ENCODE results near the gene METTL2B. TPM values are rescaled to one million over a fixed set of nuclear protein-coding genes. Genes with fewer than 3 reads are reported as not detected.
"Not testable (repeated sequence)": the region's sequence is repeated elsewhere in the genome, so short reads cannot be mapped to it uniquely, and the experiment has no call there.

METTL2B gene
- total RNA-seq, 1 donor from 2014 or later: 34.2 TPM

GRCh38 chr7:128497405-128497804 lies 20.9 kb downstream of the METTL2B start:
- peaks cover 8% of the 10 kb centered on the region for H3K36me3 ChIP-seq (ENCODE audit: control insufficient read depth, insufficient read depth, low read length)

GRCh38 chr7:128505416-128505815 lies 28.9 kb downstream of the METTL2B start:
- H3K27me3 ChIP-seq (ENCODE audit: control insufficient read depth, insufficient read depth, low read length); H3K36me3 ChIP-seq (ENCODE audit: control insufficient read depth, insufficient read depth, low read length); DNase-seq (ENCODE audit: low read depth); H3K4me3 ChIP-seq (ENCODE audit: low read depth, low read length): not testable (repeated sequence)
- peak; percentile 28 for FAIRE-seq

More at GRCh38 chr7:128497405-128497804, 20.9 kb downstream of the METTL2B start:
- peak; percentile 23 for FAIRE-seq
- DNase-seq (ENCODE audit: low read depth): no peak
- TF ChIP-seq CTCF (IDR thresholded peaks at IDR 0.05; ENCODE audit: insufficient read depth, low read length, severe bottlenecking): no peak
- Histone ChIP-seq H3K27me3 (ENCODE audit: control insufficient read depth, insufficient read depth, low read length) (no peaks in the 10 kb centered on the region), H3K4me3 (ENCODE audit: low read depth, low read length) (no peak overlapping the region)

GRCh38 chr7:128506819-128507218 lies 30.3 kb downstream of the METTL2B start:
- not testable (repeated sequence) for H3K36me3 ChIP-seq (ENCODE audit: control insufficient read depth, insufficient read depth, low read length); DNase-seq (ENCODE audit: low read depth); H3K27me3 ChIP-seq (ENCODE audit: control insufficient read depth, insufficient read depth, low read length); FAIRE-seq; H3K4me3 ChIP-seq (ENCODE audit: low read depth, low read length)

GRCh38 chr7:128507321-128507993 lies 30.9 kb downstream of the METTL2B start:
- not testable (repeated sequence) for FAIRE-seq; H3K27me3 ChIP-seq (ENCODE audit: control insufficient read depth, insufficient read depth, low read length); H3K4me3 ChIP-seq (ENCODE audit: low read depth, low read length); H3K36me3 ChIP-seq (ENCODE audit: control insufficient read depth, insufficient read depth, low read length); DNase-seq (ENCODE audit: low read depth)

GRCh38 chr7:128511692-128512091 lies 35.1 kb downstream of the METTL2B start:
- not testable (repeated sequence) for H3K4me3 ChIP-seq (ENCODE audit: low read depth, low read length); DNase-seq (ENCODE audit: low read depth); FAIRE-seq; H3K27me3 ChIP-seq (ENCODE audit: control insufficient read depth, insufficient read depth, low read length); H3K36me3 ChIP-seq (ENCODE audit: control insufficient read depth, insufficient read depth, low read length)

- H3K36me3 ChIP-seq (ENCODE audit: control insufficient read depth, insufficient read depth, low read length); DNase-seq (ENCODE audit: low read depth); FAIRE-seq; H3K4me3 ChIP-seq (ENCODE audit: low read depth, low read length); H3K27me3 ChIP-seq (ENCODE audit: control insufficient read depth, insufficient read depth, low read length): not testable (repeated sequence)
These were observed 38.7 kb downstream of the METTL2B start for GRCh38 chr7:128515232-128515631.

- not testable (repeated sequence) for H3K27me3 ChIP-seq (ENCODE audit: control insufficient read depth, insufficient read depth, low read length); DNase-seq (ENCODE audit: low read depth); FAIRE-seq; H3K4me3 ChIP-seq (ENCODE audit: low read depth, low read length); H3K36me3 ChIP-seq (ENCODE audit: control insufficient read depth, insufficient read depth, low read length)
These were observed 40.5 kb downstream of the METTL2B start for GRCh38 chr7:128517023-128517422.

- peak; percentile 79 for DNase-seq (ENCODE audit: low read depth)
- not testable (repeated sequence) for H3K4me3 ChIP-seq (ENCODE audit: low read depth, low read length); H3K27me3 ChIP-seq (ENCODE audit: control insufficient read depth, insufficient read depth, low read length); FAIRE-seq; H3K36me3 ChIP-seq (ENCODE audit: control insufficient read depth, insufficient read depth, low read length)
These were observed 46.8 kb downstream of the METTL2B start for GRCh38 chr7:128523226-128523931.

GRCh38 chr7:128523932-128524524 lies 47.5 kb downstream of the METTL2B start:
- not testable (repeated sequence) for FAIRE-seq; DNase-seq (ENCODE audit: low read depth)

GRCh38 chr7:128525584-128525983 lies 49.0 kb downstream of the METTL2B start:
- not testable (repeated sequence) for FAIRE-seq; H3K36me3 ChIP-seq (ENCODE audit: control insufficient read depth, insufficient read depth, low read length); H3K27me3 ChIP-seq (ENCODE audit: control insufficient read depth, insufficient read depth, low read length); H3K4me3 ChIP-seq (ENCODE audit: low read depth, low read length)
- DNase-seq (ENCODE audit: low read depth): peak; percentile 28

More at GRCh38 chr7:128523932-128524524, 47.5 kb downstream of the METTL2B start:
- not testable (repeated sequence) for H3K27me3 ChIP-seq (ENCODE audit: control insufficient read depth, insufficient read depth, low read length); H3K4me3 ChIP-seq (ENCODE audit: low read depth, low read length); H3K36me3 ChIP-seq (ENCODE audit: control insufficient read depth, insufficient read depth, low read length)

- not testable (repeated sequence) for FAIRE-seq; H3K36me3 ChIP-seq (ENCODE audit: control insufficient read depth, insufficient read depth, low read length); H3K4me3 ChIP-seq (ENCODE audit: low read depth, low read length); H3K27me3 ChIP-seq (ENCODE audit: control insufficient read depth, insufficient read depth, low read length)
- DNase-seq (ENCODE audit: low read depth): peak; percentile 48
These were observed 49.5 kb downstream of the METTL2B start for GRCh38 chr7:128526062-128526466.

GRCh38 chr7:128529191-128529590 lies 52.6 kb downstream of the METTL2B start:
- H3K4me3 ChIP-seq (ENCODE audit: low read depth, low read length); DNase-seq (ENCODE audit: low read depth); FAIRE-seq; H3K36me3 ChIP-seq (ENCODE audit: control insufficient read depth, insufficient read depth, low read length); H3K27me3 ChIP-seq (ENCODE audit: control insufficient read depth, insufficient read depth, low read length): not testable (repeated sequence)

GRCh38 chr7:128530121-128530854 lies 53.7 kb downstream of the METTL2B start:
- not testable (repeated sequence) for DNase-seq (ENCODE audit: low read depth); H3K36me3 ChIP-seq (ENCODE audit: control insufficient read depth, insufficient read depth, low read length); FAIRE-seq; H3K27me3 ChIP-seq (ENCODE audit: control insufficient read depth, insufficient read depth, low read length)
- H3K4me3 ChIP-seq (ENCODE audit: low read depth, low read length): peak overlapping the region; percentile 57
